HG03469 (cell line): Measurements from ENCODE around the gene CYP4F3.
"Not testable (repeated sequence)": the region's sequence is repeated elsewhere in the genome, so short reads cannot be mapped to it uniquely, and the experiment has no call there.

Source experiments
- ATAC-seq: cut with Tn5 transposase; IDR thresholded peaks from one replicate; pipeline ENCODE4 v1.9.1; 2021; ENCODE audit warnings: mild to moderate bottlenecking, moderate library complexity, moderate number of reproducible peaks; ENCODE audit not compliant: unreplicated experiment

Gene CYP4F3

GRCh38 chr19:15640294-15640903 lies at the start of gene CYP4F3:
Gene CYP4F3, plus strand, starts transcription at chr19:15640897. Its CDS starts 519 bp downstream, at chr19:15641416.
- ATAC-seq: no peak

- no peak for ATAC-seq
Observed at GRCh38 chr19:15591796-15592195, 48.9 kb upstream of the CYP4F3 start.

GRCh38 chr19:15592506-15592905 lies 48.2 kb upstream of the CYP4F3 start:
- not testable (repeated sequence) for ATAC-seq

GRCh38 chr19:15593766-15594165 lies 46.9 kb upstream of the CYP4F3 start:
- not testable (repeated sequence) for ATAC-seq

GRCh38 chr19:15595069-15595468 lies 45.6 kb upstream of the CYP4F3 start:
- no peak for ATAC-seq

GRCh38 chr19:15607978-15608925 lies 32.4 kb upstream of the CYP4F3 start:
- not testable (repeated sequence) for ATAC-seq

GRCh38 chr19:15609261-15609660 lies 31.4 kb upstream of the CYP4F3 start:
- ATAC-seq: no peak

- ATAC-seq: no peak
Observed at GRCh38 chr19:15612342-15612741, 28.4 kb upstream of the CYP4F3 start.

GRCh38 chr19:15613338-15613737 lies 27.4 kb upstream of the CYP4F3 start:
- no peak for ATAC-seq

GRCh38 chr19:15614507-15615379 lies 26.0 kb upstream of the CYP4F3 start, which contains the start of gene CYP4F8:
Gene CYP4F8, plus strand, starts transcription at chr19:15615218. Its CDS starts 399 bp downstream, at chr19:15615617.
- no peak for ATAC-seq

GRCh38 chr19:15615526-15615925 lies 25.2 kb upstream of the CYP4F3 start:
- no peak for ATAC-seq

- ATAC-seq: no peak
Observed at GRCh38 chr19:15616183-15616582, 24.5 kb upstream of the CYP4F3 start.

- ATAC-seq: no peak
Observed at GRCh38 chr19:15616627-15617270, 23.9 kb upstream of the CYP4F3 start.

GRCh38 chr19:15618321-15618720 lies 22.4 kb upstream of the CYP4F3 start:
- no peak for ATAC-seq

- ATAC-seq: no peak
Observed at GRCh38 chr19:15621801-15622200, 18.9 kb upstream of the CYP4F3 start.

- ATAC-seq: no peak
Observed at GRCh38 chr19:15622991-15623390, 17.7 kb upstream of the CYP4F3 start.

GRCh38 chr19:15623711-15624318 lies 16.9 kb upstream of the CYP4F3 start:
- ATAC-seq: no peak

- ATAC-seq: no peak
Observed at GRCh38 chr19:15628236-15629002, 12.3 kb upstream of the CYP4F3 start.
